Caco-2 (cell line): Measurements from ENCODE around the gene ZNF789. TPM values are rescaled to one million over a fixed set of nuclear protein-coding genes. Genes with fewer than 3 reads are reported as not detected.

Experiments used
- BruUV-seq: library from RNA; stranded (reverse); fragments of 400-500 nt; replicated peaks from 2 replicates; lab custom pipeline; 2021; lab: Mats Ljungman, UMichigan
- CTCF ChIA-PET: fragments of 300-600 bp; sonication (Branson Sonifier 250); formaldehyde crosslinking; loops from one replicate; lab custom pipeline; 2022; ENCODE audit warnings: antibody characterized with exemption; lab: Charles Lee
- POLR2A ChIA-PET: fragments of 300-600 bp; sonication (Branson Sonifier 250); formaldehyde crosslinking; loops from one replicate; lab custom pipeline; 2022; ENCODE audit warnings: antibody characterized with exemption; lab: Charles Lee
- DNase-seq, 2 experiments: peaks; one replicate each; pipeline versions ENCODE4 v3.0.0 to v3.0.0-alpha.2; 2020 to 2022
- H3K27me3 ChIP-seq: replicated peaks from 2 replicates; pipeline ENCODE4 v1.6.0; 2011; ENCODE audit warnings: low read length; ENCODE audit not compliant: control insufficient read depth, insufficient read depth
- H3K36me3 ChIP-seq: 2 replicates; pipeline ENCODE4 v1.5.1; 2011; ENCODE audit warnings: low read length; ENCODE audit not compliant: control insufficient read depth, insufficient read depth
- H3K4me1 ChIP-seq: fragments of 250-450 bp; sonication (Bioruptor Pico); 2 replicates; pipeline ENCODE4 v1.5.1; 2020; ENCODE audit warnings: mild to moderate bottlenecking
- H3K4me3 ChIP-seq: 2 replicates; pipeline ENCODE4 v1.5.1; 2011; ENCODE audit warnings: low read depth, mild to moderate bottlenecking, control low read depth, low read length
- H3K9me3 ChIP-seq: fragments of 250-450 bp; sonication (Bioruptor Pico); 2 replicates; pipeline ENCODE4 v1.5.1; 2020; ENCODE audit warnings: mild to moderate bottlenecking, moderate library complexity
- H3K27ac Mint-ChIP-seq: one replicate; pipeline ENCODE4 v1.8.0; 2022; ENCODE audit warnings: mixed read lengths; ENCODE audit not compliant: unreplicated experiment
- H3K27me3 Mint-ChIP-seq: one replicate; pipeline ENCODE4 v1.8.0; 2022; ENCODE audit warnings: mixed read lengths; ENCODE audit not compliant: insufficient read depth, unreplicated experiment
- H3K36me3 Mint-ChIP-seq: one replicate; pipeline ENCODE4 v1.8.0; 2022; ENCODE audit warnings: mild to moderate bottlenecking, mixed read lengths; ENCODE audit not compliant: insufficient read depth, unreplicated experiment
- H3K4me1 Mint-ChIP-seq: one replicate; pipeline ENCODE4 v1.8.0; 2022; ENCODE audit warnings: low read depth, mixed read lengths; ENCODE audit not compliant: unreplicated experiment
- H3K4me3 Mint-ChIP-seq: one replicate; pipeline ENCODE4 v1.8.0; 2022; ENCODE audit warnings: mild to moderate bottlenecking, moderate library complexity, mixed read lengths; ENCODE audit not compliant: unreplicated experiment
- H3K9me3 Mint-ChIP-seq: one replicate; pipeline ENCODE4 v1.8.0; 2022; ENCODE audit warnings: mixed read lengths; ENCODE audit not compliant: unreplicated experiment
- intact Hi-C: fragments of 100-400 bp; cut with micrococcal nuclease; formaldehyde crosslinking; loops from one replicate; pipeline ENCODE4 v1.10.0; 2022; ENCODE audit not compliant: unreplicated experiment
- total RNA-seq: library from RNA; stranded (reverse); gene quantifications from 2 replicates; pipeline ENCODE4 v1.2.3, GENCODE V29; 2022
- TF ChIP-seq, protein P1 (sequence below), 2 experiments: fragments of 200-600 bp in 1 of 2; IDR thresholded peaks; 1 replicate in 1 of 2; 2 replicates in 1 of 2; pipeline versions ENCODE4 v1.5.1 to v1.8.0; 2011 to 2022; ENCODE audit warnings: antibody characterized with exemption in 1 of 2, control low read depth in 1 of 2, inconsistent platforms in 1 of 2, low read depth in 1 of 2, low read length in 1 of 2, mild to moderate bottlenecking in 1 of 2, moderate library complexity in 1 of 2; ENCODE audit not compliant: insufficient read depth in 1 of 2, severe bottlenecking in 1 of 2, unreplicated experiment in 1 of 2

Gene ZNF789
- total RNA-seq, 1 experiment from 2014 or later, result 30.1 TPM

- H3K4me3 ChIP-seq, result no peak overlapping the region
- H3K4me1 ChIP-seq, result no peaks in the 10 kb centered on the region
- CTCF ChIA-PET, result no interaction called here
- Mint-ChIP-seq H3K27ac (peak overlapping the region; percentile 48), H3K4me3 (no peak overlapping the region), H3K36me3 (peaks cover 93% of the 10 kb centered on the region), H3K27me3 (no peaks in the 10 kb centered on the region), H3K4me1 (peaks cover 22% of the 10 kb centered on the region), H3K9me3 (no peaks in the 10 kb centered on the region)
- no TSS peak for BruUV-seq
- no peaks in the 10 kb centered on the region for H3K9me3 ChIP-seq
- intact Hi-C loops, result no loop called here
- no peaks in the 10 kb centered on the region for H3K27me3 ChIP-seq
- POLR2A ChIA-PET, result interaction anchor here (0.6 kb wide), 1 partner anchor 36 kb away, joined by 3 read pairs; no protein-coding TSS in a partner anchor
- peaks cover 13% of the 10 kb centered on the region for H3K36me3 ChIP-seq
- TF ChIP-seq, protein P1, sequence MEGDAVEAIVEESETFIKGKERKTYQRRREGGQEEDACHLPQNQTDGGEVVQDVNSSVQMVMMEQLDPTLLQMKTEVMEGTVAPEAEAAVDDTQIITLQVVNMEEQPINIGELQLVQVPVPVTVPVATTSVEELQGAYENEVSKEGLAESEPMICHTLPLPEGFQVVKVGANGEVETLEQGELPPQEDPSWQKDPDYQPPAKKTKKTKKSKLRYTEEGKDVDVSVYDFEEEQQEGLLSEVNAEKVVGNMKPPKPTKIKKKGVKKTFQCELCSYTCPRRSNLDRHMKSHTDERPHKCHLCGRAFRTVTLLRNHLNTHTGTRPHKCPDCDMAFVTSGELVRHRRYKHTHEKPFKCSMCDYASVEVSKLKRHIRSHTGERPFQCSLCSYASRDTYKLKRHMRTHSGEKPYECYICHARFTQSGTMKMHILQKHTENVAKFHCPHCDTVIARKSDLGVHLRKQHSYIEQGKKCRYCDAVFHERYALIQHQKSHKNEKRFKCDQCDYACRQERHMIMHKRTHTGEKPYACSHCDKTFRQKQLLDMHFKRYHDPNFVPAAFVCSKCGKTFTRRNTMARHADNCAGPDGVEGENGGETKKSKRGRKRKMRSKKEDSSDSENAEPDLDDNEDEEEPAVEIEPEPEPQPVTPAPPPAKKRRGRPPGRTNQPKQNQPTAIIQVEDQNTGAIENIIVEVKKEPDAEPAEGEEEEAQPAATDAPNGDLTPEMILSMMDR (IDR thresholded peaks at IDR 0.05; ENCODE audit: insufficient read depth in 1 of 2, low read depth in 1 of 2, low read length in 1 of 2, severe bottlenecking in 1 of 2, unreplicated experiment in 1 of 2), result no peak
- DNase-seq, result no peak
Measured at GRCh38 chr7:99456288-99456687, 16.4 kb upstream of the ZNF789 start.

DNA sequence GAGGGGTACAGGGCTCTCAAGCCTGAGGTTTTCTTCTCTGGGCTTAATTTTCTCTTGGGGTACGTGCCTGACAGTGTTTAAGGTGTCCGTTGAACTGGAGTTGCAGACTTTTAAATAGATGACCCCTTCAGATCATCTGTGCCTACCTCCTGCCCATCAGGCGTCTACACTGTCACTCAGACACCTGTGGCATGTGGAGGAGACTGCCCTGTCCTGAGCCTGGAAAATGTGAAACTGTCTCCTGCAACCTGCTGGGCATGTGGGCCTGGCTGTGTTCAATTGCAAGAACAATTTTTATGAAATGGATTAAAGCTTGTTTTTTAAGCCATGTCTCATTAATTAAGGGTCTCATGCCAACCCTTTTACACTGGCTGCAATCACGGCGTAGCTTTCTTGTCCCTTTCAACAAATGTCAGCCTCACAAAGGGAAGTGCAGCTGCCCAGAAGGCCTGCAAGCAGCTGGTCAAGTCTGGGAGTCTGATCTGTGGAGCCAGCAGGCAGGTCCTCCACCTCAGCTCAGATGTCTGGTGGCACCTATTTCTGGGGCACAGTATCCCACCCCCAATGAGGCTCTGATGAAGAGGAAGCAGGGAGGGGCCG, 15.5 kb upstream of the ZNF789 start:
- no peak for DNase-seq
- Mint-ChIP-seq H3K27ac (peak overlapping the region; percentile 48), H3K4me1 (peaks cover 22% of the 10 kb centered on the region), H3K27me3 (no peaks in the 10 kb centered on the region), H3K9me3 (no peaks in the 10 kb centered on the region), H3K4me3 (no peak overlapping the region), H3K36me3 (peaks cover 100% of the 10 kb centered on the region)
- TF ChIP-seq, protein P1 (IDR thresholded peaks at IDR 0.05; ENCODE audit: insufficient read depth in 1 of 2, low read depth in 1 of 2, low read length in 1 of 2, severe bottlenecking in 1 of 2, unreplicated experiment in 1 of 2), result no peak
- Histone ChIP-seq H3K27me3 (no peaks in the 10 kb centered on the region), H3K36me3 (peaks cover 12% of the 10 kb centered on the region), H3K4me3 (no peak overlapping the region), H3K9me3 (no peaks in the 10 kb centered on the region), H3K4me1 (no peaks in the 10 kb centered on the region)
- intact Hi-C loops, result no loop called here
- BruUV-seq, result no TSS peak
- ChIA-PET POLR2A (no interaction called here), CTCF (no interaction called here)

DNA sequence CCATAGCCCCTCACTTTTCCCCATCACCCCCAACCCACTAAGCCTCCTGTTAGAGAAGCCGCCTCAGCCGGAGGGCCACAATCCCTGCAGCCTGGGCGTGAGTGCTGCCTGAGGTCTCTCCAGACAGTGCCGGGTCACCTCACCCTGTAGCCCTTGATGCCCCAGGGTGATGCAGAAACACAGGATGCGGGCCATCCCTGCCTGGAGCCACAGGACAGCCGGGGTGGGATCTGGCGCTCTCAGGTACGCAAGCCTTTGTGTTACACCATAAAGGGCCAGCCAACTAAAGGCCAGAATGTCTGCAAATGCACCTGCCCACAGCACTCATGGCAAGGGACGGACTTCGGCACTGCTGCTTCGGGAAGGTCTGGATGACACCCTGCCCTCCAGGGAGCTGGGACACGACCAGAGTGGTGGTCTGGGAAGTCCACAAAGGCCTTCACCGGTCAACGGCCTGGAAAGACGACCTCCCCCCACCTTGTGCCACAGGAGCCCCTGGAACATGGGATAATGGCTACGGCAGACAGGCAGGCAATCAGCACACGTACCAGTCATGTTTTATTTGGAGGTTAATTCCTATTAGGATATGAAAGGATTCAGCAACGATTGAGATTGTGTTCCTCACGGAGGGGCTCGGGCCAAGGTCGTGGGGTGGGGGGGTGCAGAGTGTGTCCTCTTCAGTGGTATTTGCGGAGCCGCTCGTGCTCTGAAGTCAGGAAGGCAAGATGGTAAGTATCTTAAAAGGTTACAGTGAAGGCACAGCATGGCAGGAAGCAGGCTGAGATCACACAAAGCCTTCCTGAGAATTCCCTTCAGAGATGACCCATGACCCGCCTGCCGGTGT, 14.8 kb upstream of the ZNF789 start:
- DNase-seq, result no peak
- POLR2A ChIA-PET, result interaction anchor here (0.6 kb wide), 1 partner anchor 42 kb away, joined by 4 read pairs; the partner anchor contains the start of gene ZNF394
- TF ChIP-seq, protein P1 (IDR thresholded peaks at IDR 0.05; ENCODE audit: insufficient read depth in 1 of 2, low read depth in 1 of 2, low read length in 1 of 2, severe bottlenecking in 1 of 2, unreplicated experiment in 1 of 2), result no peak
- CTCF ChIA-PET, result no interaction called here
- intact Hi-C loops, result no loop called here
- H3K9me3 ChIP-seq, result no peaks in the 10 kb centered on the region
- H3K36me3 ChIP-seq, result peaks cover 10% of the 10 kb centered on the region
- H3K4me1 ChIP-seq, result no peaks in the 10 kb centered on the region
- peaks cover 100% of the 10 kb centered on the region for H3K36me3 Mint-ChIP-seq
- no peaks in the 10 kb centered on the region for H3K27me3 Mint-ChIP-seq
- peak overlapping the region; percentile 31 for H3K27ac Mint-ChIP-seq
- no peak overlapping the region for H3K4me3 ChIP-seq
- H3K4me1 Mint-ChIP-seq, result peaks cover 22% of the 10 kb centered on the region
- BruUV-seq, result no TSS peak
- no peak overlapping the region for H3K4me3 Mint-ChIP-seq
- no peaks in the 10 kb centered on the region for H3K9me3 Mint-ChIP-seq
- no peaks in the 10 kb centered on the region for H3K27me3 ChIP-seq
